Small intestine (tissue), 7 donors: Measurements from ENCODE around the gene TBC1D16. TPM values are rescaled to one million over a fixed set of nuclear protein-coding genes. Genes with fewer than 3 reads are reported as not detected.
"Not testable (repeated sequence)": the region's sequence is repeated elsewhere in the genome, so short reads cannot be mapped to it uniquely, and the experiment has no call there.

Experiments
- DNase-seq, 2 donors: peaks; one replicate each; pipeline versions ENCODE4 v3.0.0 to v3.0.0-alpha.2; 2013
- FAIRE-seq: peaks from 2 replicates; lab custom pipeline; 2012; peaks lifted over from hg19 to GRCh38; lab: Jason Lieb, UNC
- H3K27ac ChIP-seq, 3 donors: one replicate each; pipeline ENCODE4 v1.5.1; 2013; ENCODE audit warnings: low read length in 2 of 3, mild to moderate bottlenecking in 2 of 3, control low read depth in 1 of 3, inconsistent platforms in 1 of 3, low read depth in 1 of 3, moderate library complexity in 1 of 3
- H3K27me3 ChIP-seq, 3 donors: one replicate each; pipeline ENCODE4 v1.6.1; 2013; ENCODE audit warnings: low read length in 3 of 3, inconsistent platforms in 1 of 3; ENCODE audit not compliant: control insufficient read depth in 3 of 3, insufficient read depth in 3 of 3
- H3K36me3 ChIP-seq, 3 donors: one replicate each; pipeline ENCODE4 v1.6.1; 2013; ENCODE audit warnings: low read length in 3 of 3, inconsistent platforms in 1 of 3, low read depth in 1 of 3, mild to moderate bottlenecking in 1 of 3, moderate library complexity in 1 of 3; ENCODE audit not compliant: control insufficient read depth in 3 of 3, insufficient read depth in 2 of 3
- H3K4me1 ChIP-seq, 3 donors: one replicate each; pipeline ENCODE4 v1.6.1; 2013; ENCODE audit warnings: low read length in 2 of 3, inconsistent platforms in 1 of 3, low read depth in 1 of 3, mild to moderate bottlenecking in 1 of 3, moderate library complexity in 1 of 3; ENCODE audit not compliant: control insufficient read depth in 3 of 3, insufficient read depth in 2 of 3
- H3K4me3 ChIP-seq, 3 donors: one replicate each; pipeline ENCODE4 v1.5.1; 2013; ENCODE audit warnings: low read length in 3 of 3, control low read depth in 1 of 3, inconsistent platforms in 1 of 3, low read depth in 1 of 3, mild to moderate bottlenecking in 1 of 3, moderate library complexity in 1 of 3
- H3K9me3 ChIP-seq, 2 donors: one replicate each; pipeline ENCODE4 v1.6.1; 2013; ENCODE audit warnings: low read depth in 1 of 2, low read length in 1 of 2; ENCODE audit not compliant: control insufficient read depth in 2 of 2, insufficient read depth in 1 of 2
- WGBS, 3 donors: extraction: QIAGEN DNeasy Blood & Tissue Kit; methylation state at CpG; one replicate each; pipeline ENCODE4 v1.1.7; 2013; 5-methylcytosine and 5-hydroxymethylcytosine counted together
- polyA plus RNA-seq, 4 donors: library from polyadenylated mRNA; stranded (reverse) in 3 of 4; unstranded in 1 of 4; fragments of 200-250 nt in 3 of 4; fragments of 120-200 nt in 1 of 4; gene quantifications; one replicate each; pipeline versions ENCODE4 v1.2.1 to v1.2.3, GENCODE V29; 2013
- donor health status: healthy with polysubstance abuse.
- donor health status: control.
- donor health status: control.
- donor health status: Bipolar disorder and iron deficiency.
- donor health status: healthy.

The TBC1D16 gene
- polyA plus RNA-seq, 4 donors: 1.6 to 30.6 (median 15.2) TPM

- peaks cover 0 to 56% (median 0%) of the 10 kb centered on the region in 3 donors for H3K36me3 ChIP-seq
- H3K4me1 ChIP-seq: no peaks in the 10 kb centered on the region
- no peaks in the 10 kb centered on the region for H3K27me3 ChIP-seq
- DNase-seq: no peak
- no peak overlapping the region for H3K27ac ChIP-seq
- 61 to 86% (median 65%) methylated on average over 11 of the region's 11 CpGs for WGBS, 3 donors
- H3K4me3 ChIP-seq: no peak overlapping the region
- H3K9me3 ChIP-seq: no peaks in the 10 kb centered on the region
- no peak for FAIRE-seq
These were observed 11.5 kb upstream of the TBC1D16 start for GRCh38 chr17:80047176-80047575.

DNA sequence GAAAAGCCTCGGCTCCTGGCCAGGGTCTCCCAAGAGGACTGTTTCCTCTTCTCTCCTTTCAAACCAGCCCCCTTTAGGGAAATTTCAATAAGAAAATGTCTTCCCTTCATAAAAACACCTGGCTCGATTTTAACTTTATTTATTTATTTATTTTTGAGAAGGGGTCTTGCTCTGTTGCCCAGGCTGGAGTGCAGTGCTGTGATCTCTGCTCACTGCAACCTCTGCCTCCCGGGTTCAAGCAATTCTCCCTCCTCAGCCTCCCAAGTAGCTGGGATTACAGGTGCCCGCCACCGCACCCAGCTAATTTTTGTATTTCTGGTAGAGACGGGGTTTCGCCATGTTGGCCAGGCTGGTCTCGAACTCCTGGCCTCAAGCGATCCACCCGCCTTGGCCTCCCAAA is 11.0 kb upstream of the TBC1D16 start:
- not testable (repeated sequence) for H3K27ac ChIP-seq, H3K9me3 ChIP-seq, FAIRE-seq, H3K4me3 ChIP-seq, DNase-seq, H3K4me1 ChIP-seq, H3K27me3 ChIP-seq
- 92 to 93% (median 93%) methylated on average over 10 of the region's 10 CpGs for WGBS, 3 donors
- peaks cover 0 to 53% (median 0%) of the 10 kb centered on the region in 3 donors for H3K36me3 ChIP-seq

GRCh38 chr17:80045703-80046102 is 10.0 kb upstream of the TBC1D16 start:
- no peak overlapping the region for H3K4me3 ChIP-seq
- no peaks in the 10 kb centered on the region for H3K9me3 ChIP-seq
- peaks cover 0 to 49% (median 0%) of the 10 kb centered on the region in 3 donors for H3K36me3 ChIP-seq
- FAIRE-seq (no peak), DNase-seq (peak; percentile 43 to 67)
- H3K27ac ChIP-seq: no peak overlapping the region
- no peaks in the 10 kb centered on the region for H3K27me3 ChIP-seq
- H3K4me1 ChIP-seq: no peaks in the 10 kb centered on the region
- WGBS, 3 donors: 21 to 44% (median 28%) methylated on average over 4 of the region's 4 CpGs

DNA sequence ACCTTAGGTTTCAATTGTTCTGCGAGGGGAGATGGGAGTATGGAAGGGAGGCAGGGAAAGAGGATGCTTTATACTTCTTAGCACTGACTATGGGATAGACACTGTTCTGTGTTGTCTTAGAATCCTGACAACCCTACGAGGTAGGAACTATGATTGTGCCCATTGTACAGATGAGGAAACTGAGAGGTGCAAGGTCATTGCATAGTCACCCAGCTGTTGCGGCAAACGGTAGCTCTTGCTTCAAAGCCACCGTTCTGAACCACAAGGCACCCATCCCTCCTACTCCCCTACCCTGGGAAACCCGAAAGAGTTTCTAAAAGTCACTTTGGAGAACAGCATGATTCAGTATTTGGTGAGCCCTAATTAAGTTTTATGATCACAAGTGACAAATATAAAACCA is 8.3 kb upstream of the TBC1D16 start:
- no peak for FAIRE-seq
- 80 to 87% (median 86%) methylated on average over 6 of the region's 6 CpGs for WGBS, 3 donors
- DNase-seq: no peak

DNA sequence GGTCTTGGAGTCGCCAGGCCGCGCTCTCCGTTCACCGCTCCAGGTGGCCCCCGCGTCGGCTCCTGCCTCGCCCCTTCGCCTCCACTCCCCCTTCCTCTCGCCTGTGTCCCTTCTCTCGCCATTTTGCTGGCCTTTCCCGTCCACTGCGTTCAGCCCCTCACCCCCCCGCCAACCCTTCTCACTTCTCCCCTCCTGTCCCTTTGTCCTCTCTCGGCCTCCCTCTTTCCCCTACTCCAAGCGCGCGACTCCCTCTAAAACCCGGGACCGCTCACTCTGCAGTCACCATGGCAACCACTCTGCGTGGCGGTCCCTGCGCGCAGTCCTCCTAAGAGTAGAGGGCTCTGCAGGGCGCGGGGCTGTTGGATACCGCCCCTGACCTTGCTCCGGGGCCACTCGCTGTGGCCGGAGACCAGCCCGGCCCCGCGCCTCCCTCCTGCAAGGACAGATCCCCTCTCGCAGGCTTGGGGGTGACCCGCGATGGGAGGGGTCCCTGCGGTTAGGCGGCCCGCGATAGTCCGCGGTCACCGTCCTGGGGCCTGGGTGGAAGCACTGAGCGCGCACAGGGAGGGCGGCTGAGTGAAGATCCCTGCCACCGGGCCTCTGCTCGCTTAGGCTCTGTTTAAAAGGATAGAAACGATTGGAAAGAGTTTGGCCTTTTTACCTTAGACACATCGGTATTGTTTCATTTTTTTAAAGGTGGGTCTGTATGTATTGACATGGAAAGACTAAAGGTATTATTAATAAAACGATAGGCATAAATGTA is 1.2 kb upstream of the TBC1D16 start:
- Histone ChIP-seq H3K27ac (peak overlapping the region; percentile 3 to 97 (median 36)), H3K4me1 (peaks cover 0 to 3% (median 0%) of the 10 kb centered on the region in 3 donors), H3K9me3 (no peaks in the 10 kb centered on the region), H3K4me3 (peak overlapping the region; percentile 37 to 81 (median 69)), H3K36me3 (peaks cover 0 to 9% (median 0%) of the 10 kb centered on the region in 3 donors), H3K27me3 (no peaks in the 10 kb centered on the region)
- FAIRE-seq (no peak), DNase-seq (no peak)
- 1 to 3% (median 2%) methylated on average over 47 to 52 of the region's 52 CpGs for WGBS, 3 donors

More for the DNA sequence above, 8.3 kb upstream of the TBC1D16 start:
- Histone ChIP-seq H3K27ac (no peak overlapping the region), H3K36me3 (peaks cover 0 to 43% (median 0%) of the 10 kb centered on the region in 3 donors), H3K9me3 (no peaks in the 10 kb centered on the region), H3K4me1 (no peaks in the 10 kb centered on the region), H3K4me3 (no peak overlapping the region), H3K27me3 (no peaks in the 10 kb centered on the region)

GRCh38 chr17:80035937-80036714 is 454 bp upstream of the TBC1D16 start, which contains the start of gene CCDC40:
CCDC40 (plus strand) TSS chr17:80036642; CDS start chr17:80036663, 21 bp downstream.
- FAIRE-seq: no peak
- H3K27ac ChIP-seq: peak within 1 kb of the TSS; percentile 68 to 97 (median 97)
- WGBS, 3 donors: 0 to 1% (median 1%) methylated on average over 73 to 89 of the region's 89 CpGs
- peaks cover 0 to 4% (median 0%) of the 10 kb centered on the region in 3 donors for H3K4me1 ChIP-seq
- H3K36me3 ChIP-seq: peaks cover 0 to 9% (median 0%) of the 10 kb centered on the region in 3 donors
- DNase-seq: peak; percentile 78 to 95
- H3K27me3 ChIP-seq: no peaks in the 10 kb centered on the region
- H3K9me3 ChIP-seq: no peaks in the 10 kb centered on the region
- peak within 1 kb of the TSS; percentile 69 to 88 (median 81) for H3K4me3 ChIP-seq

DNA sequence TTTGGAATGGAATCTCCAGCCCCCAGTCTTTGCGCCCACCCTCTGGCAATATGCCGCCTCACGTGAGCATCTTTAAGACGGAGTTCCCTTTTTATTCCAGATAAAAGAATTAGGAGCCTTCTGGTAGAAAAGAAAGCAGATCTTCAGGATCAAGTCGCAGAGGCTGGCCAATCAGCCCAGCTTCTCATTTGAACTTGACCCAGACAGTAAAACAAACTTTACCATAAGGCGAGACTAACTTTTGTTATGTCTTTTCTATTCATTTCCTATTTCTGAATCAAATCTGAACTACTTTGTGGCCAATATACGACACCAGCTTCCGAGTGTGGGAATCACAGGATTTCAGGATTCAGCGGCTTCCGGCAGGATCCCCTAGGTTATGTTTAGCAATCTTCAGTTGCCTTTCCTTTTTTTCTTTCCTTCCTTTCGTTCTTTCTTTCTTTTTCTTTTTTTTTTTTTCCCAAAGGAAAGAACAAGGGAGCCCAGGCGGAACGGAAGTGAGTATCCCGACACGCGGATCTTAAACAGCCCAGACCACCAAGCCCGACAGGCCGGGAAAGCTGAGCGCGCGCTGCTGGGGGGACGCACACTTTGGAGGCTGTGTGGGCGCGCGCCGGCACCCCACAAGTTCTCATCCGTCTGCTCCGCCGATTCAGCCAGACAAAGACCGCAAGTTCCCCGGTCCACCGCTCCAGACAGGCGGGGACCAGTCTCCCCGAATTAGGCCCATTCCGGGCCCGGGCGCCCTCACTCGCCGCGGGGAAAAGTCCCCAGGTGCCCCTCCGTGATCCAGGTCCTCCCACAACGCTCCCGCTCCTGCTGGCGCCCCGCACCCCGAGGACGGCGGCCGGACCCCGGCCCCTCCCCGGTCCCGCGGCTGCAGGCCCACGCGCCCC is 633 bp downstream of the TBC1D16 start:
- FAIRE-seq (no peak), DNase-seq (peak; percentile 50 to 63)
- Histone ChIP-seq H3K4me3 (peak overlapping the region; percentile 69 to 88 (median 72)), H3K27ac (peak overlapping the region; percentile 42 to 85 (median 73)), H3K27me3 (no peaks in the 10 kb centered on the region), H3K4me1 (peaks cover 0 to 15% (median 0%) of the 10 kb centered on the region in 3 donors), H3K36me3 (peaks cover 0 to 10% (median 0%) of the 10 kb centered on the region in 3 donors), H3K9me3 (no peaks in the 10 kb centered on the region)
- WGBS, 3 donors: 1 to 2% (median 2%) methylated on average over 49 to 55 of the region's 55 CpGs
